Hepatocyte (in vitro differentiated cells): ENCODE data around the gene KDM1B.

ENCODE experiments used
- CTCF ChIP-seq: fragments of 200-600 bp; sonication (generic); IDR thresholded peaks from 2 replicates; pipeline ENCODE4 v1.5.1; 2016; ENCODE audit warnings: antibody characterized with exemption, mild to moderate bottlenecking; ENCODE audit not compliant: poor library complexity
- EZH2 ChIP-seq: fragments of 200-600 bp; sonication (generic); IDR thresholded peaks from 2 replicates; pipeline ENCODE4 v1.6.1; 2016; ENCODE audit warnings: antibody characterized with exemption, mild to moderate bottlenecking, borderline replicate concordance
- EZH2phosphoT487 ChIP-seq: fragments of 200-600 bp; sonication (generic); IDR thresholded peaks from one replicate; pipeline ENCODE4 v1.6.1; 2018; ENCODE audit warnings: antibody characterized with exemption, mild to moderate bottlenecking, low read depth, moderate library complexity; ENCODE audit not compliant: unreplicated experiment, severe bottlenecking

- TF ChIP-seq EZH2phosphoT487: no peak
- TF ChIP-seq CTCF: no peak
- no peak for TF ChIP-seq EZH2
Observed at GRCh38 chr6:18269717-18270116, 114.5 kb downstream of the KDM1B start.
